Measurements from ENCODE around the gene ATP6V0A1.
"Not testable (repeated sequence)": the region's sequence is repeated elsewhere in the genome, so short reads cannot be mapped to it uniquely, and the experiment has no call there.

Gene ATP6V0A1

DNA sequence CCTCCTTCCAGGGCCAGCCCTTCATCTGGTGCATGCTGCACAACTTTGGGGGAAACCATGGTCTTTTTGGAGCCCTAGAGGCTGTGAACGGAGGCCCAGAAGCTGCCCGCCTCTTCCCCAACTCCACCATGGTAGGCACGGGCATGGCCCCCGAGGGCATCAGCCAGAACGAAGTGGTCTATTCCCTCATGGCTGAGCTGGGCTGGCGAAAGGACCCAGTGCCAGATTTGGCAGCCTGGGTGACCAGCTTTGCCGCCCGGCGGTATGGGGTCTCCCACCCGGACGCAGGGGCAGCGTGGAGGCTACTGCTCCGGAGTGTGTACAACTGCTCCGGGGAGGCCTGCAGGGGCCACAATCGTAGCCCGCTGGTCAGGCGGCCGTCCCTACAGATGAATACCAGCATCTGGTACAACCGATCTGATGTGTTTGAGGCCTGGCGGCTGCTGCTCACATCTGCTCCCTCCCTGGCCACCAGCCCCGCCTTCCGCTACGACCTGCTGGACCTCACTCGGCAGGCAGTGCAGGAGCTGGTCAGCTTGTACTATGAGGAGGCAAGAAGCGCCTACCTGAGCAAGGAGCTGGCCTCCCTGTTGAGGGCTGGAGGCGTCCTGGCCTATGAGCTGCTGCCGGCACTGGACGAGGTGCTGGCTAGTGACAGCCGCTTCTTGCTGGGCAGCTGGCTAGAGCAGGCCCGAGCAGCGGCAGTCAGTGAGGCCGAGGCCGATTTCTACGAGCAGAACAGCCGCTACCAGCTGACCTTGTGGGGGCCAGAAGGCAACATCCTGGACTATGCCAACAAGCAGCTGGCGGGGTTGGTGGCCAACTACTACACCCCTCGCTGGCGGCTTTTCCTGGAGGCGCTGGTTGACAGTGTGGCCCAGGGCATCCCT is 84.8 kb downstream of the ATP6V0A1 start:
- DNase-seq, result no peak

DNA sequence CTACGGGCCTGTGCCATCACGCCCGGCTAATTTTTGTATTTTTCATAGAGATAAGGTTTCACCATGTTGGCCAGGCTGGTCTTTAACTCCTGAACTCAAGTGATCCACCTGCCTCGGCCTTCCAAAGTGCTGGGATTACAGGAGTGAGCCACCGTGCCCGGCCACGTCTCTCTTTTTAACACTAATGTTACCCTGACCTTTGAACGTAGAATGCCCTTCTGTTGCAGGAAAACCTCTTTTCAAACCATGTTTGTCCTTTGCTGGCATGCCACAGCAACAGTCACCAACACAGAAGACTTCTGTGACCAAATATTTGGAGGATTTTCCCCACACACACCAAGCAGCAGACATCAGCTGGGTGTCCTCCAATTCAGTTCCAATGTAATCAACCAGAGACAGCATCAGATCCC is 86.2 kb downstream of the ATP6V0A1 start:
- no peak for DNase-seq

DNA sequence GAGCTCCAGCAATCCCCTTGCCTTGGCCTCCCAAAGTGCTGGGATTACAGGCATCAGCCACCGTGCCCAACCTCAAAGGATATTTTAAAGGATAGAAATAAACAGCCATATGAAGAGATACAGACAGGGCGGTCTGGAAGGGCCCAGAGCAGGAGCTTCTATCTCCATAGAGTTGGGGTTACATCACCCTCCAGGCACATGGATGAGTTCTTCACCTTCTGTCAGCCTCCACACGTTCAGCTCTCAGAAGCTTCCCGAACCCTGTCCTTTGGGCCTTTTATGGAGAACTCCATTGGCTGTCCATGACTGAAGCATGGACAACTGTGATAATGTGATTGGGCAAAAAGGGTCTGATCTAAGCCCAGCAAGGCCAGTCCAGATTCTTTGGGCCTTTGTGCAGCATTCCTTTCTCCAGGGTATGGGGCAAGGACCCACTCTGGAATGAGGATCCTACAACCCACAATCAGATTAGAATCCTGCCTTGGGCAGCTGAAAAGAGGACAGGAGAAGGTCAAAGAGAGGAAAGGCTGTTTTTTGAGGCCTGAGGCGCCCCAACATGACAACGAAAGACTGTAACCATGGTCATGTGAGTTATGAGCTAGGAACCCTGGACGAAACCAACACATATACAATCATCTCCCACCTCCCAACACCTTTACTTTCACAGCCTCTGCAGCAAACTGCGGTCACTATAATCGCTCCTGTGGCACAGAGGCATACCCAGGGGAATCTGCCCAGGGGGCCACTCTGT is 87.3 kb downstream of the ATP6V0A1 start:
- not testable (repeated sequence) for DNase-seq

DNA sequence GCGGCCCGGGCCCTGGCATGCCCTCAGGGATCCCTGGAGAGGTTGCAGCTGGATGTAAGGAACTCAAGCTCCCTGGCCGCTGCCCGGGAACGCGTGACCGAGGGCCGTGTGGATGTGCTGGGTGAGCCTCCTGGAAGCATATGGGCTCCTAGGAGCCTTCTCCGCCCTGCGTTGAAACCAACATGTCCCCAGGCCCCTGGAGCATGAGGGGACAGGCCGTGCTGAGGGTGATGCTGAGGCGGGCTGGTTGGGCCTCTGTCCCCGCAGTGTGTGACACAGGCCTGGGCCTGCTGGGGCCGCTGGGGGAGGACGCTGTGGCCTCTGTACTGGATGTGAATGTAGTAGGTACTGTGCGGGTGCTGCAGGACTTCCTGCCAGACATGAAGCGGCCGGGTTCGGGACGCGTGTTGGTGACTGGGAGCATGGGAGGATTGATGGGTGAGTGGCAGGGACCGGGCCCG is 88.4 kb downstream of the ATP6V0A1 start:
- DNase-seq, result no peak

DNA sequence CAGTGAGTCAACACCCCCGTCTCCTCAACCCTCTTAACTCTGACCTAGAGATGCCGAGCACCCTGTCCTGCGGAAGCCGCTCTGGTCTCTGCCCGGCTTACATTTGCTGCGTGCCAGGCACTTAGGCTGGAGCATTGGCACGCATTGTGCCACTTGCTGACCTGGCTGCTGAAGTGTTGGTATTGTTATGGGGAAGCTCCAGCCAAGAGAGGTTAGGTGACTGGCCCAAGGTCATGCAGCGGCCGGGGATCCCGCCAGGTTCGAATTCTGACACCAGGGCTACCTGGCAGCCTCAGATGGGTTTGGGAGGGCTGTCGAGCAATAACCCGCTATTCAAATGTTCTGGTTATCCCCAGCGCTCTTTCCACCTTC is 89.0 kb downstream of the ATP6V0A1 start:
- no peak for DNase-seq

DNA sequence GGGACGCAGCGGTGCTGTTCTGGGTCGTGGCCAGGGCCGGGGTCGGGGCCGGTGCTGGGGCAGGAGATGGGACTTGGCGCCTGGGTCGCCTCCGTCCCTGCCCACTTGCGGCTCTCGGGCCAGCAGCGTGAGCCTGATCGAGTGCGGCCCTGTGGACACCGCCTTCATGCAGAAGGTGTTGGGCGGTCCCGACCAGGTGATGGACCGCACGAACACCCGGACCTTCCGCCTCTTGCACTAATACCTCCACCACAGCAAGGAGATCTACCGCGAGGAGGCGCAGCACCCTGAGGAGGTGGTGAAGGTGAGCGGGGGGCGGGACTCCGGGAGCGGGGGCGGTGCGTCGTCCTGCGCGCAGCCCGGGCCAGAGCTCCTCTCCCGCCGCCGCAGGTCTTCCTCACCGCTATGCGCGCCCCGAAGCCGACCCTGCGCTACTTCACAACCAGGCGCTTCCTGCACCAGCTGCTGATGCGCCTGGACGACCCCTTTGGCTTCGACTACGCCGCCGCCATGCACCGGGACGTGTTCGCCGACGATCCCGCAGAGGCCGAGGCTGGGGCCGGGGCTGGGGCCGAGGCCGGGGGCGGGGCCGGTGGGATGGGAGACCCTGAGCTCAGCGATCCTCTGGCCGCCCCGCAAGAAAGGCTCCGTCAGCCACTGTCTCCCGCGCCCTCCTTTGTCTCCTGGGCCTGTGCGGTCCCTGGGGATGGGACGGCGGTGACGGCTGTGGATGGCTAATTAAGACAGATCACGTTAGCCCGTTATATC is 89.6 kb downstream of the ATP6V0A1 start:
- no peak for DNase-seq

DNA sequence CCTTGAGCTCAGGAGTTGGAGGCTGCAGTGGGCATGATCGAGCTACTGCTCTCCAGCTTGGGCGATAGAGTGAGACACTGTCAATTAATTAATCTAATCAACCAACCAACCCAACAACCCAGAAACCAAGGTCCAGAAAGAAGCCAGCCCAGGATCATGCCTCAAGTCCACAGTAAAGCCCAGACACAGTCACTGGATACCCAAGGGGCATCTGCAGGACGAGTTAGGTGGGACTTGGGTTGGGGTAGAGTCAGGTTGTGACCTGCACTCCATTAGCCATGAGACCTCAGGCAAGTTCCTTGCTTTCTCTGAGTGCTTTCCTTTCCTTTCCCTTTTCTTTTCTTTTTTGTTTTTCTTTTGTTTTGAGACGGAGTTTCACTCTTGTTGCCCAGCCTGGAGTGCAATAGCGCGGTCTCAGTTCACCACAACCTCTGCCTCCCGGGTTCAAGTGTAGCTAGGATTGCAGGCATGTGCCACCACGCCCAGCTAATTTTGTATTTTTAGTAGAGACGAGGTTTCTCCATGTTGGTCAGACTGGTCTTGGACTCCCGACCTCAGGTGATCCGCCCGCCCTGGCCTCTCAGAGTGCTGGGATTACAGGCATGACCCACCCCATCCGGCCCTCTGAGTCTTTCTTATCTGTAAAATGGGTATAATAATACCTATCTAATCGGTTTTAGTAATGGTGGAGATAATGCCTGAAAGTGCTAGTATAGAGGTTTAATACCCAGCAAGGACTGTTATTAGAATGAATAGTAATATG is 90.5 kb downstream of the ATP6V0A1 start:
- no peak for DNase-seq

DNA sequence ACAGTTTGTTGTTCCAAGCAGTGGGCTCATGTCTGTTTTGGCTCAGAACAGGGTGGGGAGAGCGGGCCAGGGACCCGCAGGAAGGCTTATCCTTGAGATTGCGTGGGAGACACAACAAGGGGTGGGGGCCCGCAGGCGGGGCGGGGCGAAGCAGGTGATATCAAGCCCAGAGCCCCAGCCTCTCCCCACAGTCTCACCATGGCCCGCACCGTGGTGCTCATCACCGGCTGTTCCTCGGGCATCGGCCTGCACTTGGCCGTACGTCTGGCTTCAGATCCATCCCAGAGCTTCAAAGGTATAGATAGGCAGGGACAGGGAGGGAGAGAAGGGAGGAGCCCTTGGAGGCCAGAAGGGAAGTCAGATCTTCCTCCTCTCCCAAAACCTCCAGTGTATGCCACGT is 94.1 kb downstream of the ATP6V0A1 start, which contains the start of gene HSD17B1:
Gene HSD17B1 (plus strand): TSS at position 188 of the 400 bp plus-strand sequence. CDS start 11 bp downstream, at position 199.
- not testable (repeated sequence) for DNase-seq

DNA sequence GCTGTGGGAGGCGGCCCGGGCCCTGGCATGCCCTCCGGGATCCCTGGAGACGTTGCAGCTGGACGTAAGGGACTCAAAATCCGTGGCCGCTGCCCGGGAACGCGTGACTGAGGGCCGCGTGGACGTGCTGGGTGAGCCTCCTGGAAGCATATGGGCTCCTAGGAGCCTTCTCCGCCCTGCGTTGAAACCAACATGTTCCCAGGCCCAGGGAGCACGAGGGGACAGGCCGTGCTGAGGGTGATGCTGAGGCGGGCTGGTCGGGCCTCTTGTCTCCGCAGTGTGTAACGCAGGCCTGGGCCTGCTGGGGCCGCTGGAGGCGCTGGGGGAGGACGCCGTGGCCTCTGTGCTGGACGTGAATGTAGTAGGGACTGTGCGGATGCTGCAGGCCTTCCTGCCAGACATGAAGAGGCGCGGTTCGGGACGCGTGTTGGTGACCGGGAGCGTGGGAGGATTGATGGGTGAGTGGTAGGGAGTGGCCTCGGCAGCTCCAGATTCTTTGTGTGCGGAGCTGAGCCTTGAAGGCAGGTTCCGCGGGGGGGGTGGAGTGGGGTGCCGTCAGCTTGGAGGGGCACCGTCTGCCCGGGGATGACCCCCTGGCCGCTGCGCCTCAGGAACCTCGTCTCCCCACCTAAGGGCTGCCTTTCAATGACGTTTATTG is 94.6 kb downstream of the ATP6V0A1 start:
- DNase-seq, result no peak

DNA sequence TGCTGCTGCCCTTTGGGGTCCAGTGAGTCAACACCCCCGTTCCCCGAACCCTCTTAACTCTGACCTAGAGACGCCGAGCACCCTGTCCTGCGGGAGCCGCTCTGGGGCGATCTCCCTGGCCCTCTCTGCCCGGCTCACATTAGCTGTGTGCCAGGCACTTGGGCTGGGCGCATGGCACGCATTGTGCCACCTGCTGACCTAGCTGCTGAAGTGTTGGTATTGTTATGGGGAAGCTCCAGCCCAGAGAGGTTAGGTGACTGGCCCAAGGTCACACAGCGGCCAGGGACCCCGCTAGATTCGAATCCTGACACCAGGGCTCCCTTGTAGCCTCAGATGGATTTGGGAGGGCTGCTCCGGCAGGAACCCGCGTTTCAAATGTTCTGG is 95.2 kb downstream of the ATP6V0A1 start:
- no peak for DNase-seq

DNA sequence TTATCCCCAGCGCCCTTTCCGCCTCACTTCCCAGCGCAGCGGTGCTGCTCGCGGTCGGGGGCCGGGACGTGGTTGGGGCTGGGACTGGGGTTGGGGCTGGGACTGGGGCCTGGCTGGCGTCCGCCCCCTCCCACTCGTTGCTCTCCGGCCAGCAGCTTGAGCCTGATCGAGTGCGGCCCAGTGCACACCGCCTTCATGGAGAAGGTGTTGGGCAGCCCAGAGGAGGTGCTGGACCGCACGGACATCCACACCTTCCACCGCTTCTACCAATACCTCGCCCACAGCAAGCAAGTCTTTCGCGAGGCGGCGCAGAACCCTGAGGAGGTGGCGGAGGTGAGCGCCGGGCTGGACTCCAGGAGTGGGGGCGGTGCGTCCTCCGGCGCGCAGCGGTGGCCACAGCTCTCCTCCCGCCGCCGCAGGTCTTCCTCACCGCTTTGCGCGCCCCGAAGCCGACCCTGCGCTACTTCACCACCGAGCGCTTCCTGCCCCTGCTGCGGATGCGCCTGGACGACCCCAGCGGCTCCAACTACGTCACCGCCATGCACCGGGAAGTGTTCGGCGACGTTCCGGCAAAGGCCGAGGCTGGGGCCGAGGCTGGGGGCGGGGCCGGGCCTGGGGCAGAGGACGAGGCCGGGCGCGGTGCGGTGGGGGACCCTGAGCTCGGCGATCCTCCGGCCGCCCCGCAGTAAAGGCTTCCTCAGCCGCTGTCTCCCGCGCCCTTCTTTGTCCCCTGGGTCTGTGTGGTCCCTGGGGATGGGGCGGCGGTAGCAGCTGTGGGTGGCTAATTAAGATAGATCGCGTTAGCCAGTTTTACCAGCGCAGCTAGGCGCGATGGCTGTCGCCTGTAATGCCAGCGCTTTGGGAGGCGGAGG is 95.8 kb downstream of the ATP6V0A1 start:
- DNase-seq, result no peak

DNA sequence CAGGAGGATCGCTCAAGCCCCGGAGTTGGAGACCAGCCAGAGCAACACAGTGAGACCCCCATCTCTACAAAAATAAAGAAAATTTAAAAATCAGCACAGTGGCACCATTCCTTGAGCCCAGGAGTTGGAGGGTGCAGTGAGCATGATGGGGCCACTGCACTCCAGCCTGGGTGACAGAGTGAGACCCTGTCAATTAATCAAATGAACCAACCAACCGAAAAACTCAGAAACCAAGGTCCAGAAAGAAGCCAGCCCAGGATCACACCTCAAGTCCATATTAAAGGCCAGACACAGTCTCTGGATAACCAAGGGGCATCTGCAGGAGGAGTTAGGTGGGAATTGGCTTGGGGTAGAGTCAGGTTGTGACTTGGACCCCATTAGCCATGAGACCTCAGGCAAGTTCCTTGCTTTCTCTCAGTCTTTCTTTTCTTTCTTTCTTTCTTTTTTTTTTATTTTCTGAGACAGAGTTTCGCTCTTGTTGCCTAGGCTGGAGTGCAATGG is 96.5 kb downstream of the ATP6V0A1 start:
- no peak for DNase-seq

DNA sequence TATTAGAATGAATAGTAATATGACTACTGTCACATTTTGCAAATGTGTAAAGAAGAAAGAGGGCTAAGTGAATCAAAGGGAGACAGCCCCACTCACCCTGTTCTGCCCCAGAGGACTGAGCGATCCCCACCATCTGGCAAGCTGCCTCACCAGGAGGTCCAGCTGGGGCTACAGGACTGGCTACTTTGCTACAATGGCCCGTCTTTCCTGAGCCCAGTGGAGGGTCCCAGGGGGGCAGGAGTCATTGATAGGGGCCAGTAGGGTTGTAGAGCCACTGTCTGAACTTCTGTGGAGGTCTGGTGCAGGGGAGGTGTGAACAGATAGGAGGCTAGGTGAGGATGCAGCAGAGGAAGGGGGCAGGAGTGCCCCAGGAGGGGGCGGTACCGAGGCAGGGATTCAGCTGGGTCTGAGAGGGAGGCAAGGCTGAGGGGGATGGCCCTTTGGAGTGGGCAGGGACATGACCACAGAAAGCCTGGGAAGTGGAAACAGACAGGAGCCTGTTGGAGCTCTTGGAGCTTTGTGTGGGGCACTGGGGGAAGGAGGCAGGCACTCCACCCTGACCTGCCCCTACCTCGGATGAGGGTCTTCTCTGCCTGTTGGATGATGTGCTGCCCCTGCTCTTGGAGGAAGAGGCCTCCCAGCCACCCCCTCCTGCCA is 97.4 kb downstream of the ATP6V0A1 start:
- DNase-seq, result not testable (repeated sequence)

DNA sequence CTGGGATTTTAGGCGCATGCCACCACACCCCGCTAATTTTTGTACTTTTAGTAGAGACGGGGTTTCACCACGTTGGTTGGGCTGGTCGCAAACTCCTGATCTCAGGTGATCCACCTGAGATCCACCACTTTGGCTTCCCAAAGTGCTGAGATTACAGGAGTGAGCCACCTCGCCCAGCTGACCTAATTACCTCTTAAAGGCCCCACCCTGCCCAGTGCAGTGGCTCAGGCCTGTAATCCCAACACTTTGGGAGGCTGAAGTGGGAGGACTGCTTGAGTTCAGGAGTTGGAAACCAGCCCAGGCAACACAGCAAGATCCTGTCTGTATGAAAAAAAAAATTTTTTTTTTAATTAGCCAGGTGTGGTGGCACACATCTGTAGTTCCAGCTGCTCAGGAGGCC is 100.4 kb downstream of the ATP6V0A1 start:
- no peak for DNase-seq

DNA sequence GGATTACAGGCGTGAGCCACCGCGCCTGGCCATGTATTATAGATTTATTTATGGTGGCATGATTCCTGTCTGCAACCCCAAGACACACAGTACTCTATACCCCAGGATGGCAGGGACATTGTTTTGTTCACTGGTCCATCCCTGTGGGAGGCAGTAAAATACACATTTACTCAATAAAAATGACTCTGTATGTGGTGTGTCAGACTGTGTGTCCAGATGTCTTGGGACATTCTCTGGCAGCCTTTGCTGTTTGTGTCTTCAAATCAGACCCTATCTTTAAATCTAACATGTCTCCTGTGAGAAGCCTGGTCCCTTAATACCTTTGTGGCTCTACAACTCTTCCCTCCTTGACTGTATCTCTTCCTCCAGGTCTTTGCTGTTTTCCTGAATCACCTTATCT is 101.6 kb downstream of the ATP6V0A1 start:
- DNase-seq, result no peak

DNA sequence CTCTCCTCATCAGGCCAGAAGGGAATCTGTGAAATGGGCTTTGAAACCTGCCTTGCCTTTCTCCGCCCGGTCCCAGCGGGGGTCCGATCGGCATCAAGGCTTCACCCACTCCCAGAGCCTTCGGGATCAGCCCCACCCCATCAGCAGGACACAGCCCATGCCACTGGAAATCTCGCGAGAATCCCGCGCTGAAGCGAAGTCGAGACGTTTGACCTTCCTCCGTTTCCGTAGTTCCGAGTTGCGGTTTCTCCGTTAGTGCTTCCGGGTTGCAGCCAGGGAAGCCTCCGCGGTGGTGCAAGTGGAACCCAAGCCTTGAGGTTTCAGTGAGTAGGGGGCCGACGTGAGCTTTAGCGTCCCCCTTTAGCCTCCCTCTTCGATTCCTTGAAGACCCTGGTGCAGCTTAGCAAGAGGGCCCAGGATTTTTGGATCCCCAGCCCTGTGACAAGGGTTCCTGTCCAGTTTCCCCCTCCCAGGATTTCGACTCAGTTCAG is 103.3 kb downstream of the ATP6V0A1 start, which contains the start of gene COASY:
Gene COASY (plus strand): TSS at position 252 of the 491 bp plus-strand sequence. CDS start 475 bp downstream, outside the sequence.
- DNase-seq, result peak; percentile 84

DNA sequence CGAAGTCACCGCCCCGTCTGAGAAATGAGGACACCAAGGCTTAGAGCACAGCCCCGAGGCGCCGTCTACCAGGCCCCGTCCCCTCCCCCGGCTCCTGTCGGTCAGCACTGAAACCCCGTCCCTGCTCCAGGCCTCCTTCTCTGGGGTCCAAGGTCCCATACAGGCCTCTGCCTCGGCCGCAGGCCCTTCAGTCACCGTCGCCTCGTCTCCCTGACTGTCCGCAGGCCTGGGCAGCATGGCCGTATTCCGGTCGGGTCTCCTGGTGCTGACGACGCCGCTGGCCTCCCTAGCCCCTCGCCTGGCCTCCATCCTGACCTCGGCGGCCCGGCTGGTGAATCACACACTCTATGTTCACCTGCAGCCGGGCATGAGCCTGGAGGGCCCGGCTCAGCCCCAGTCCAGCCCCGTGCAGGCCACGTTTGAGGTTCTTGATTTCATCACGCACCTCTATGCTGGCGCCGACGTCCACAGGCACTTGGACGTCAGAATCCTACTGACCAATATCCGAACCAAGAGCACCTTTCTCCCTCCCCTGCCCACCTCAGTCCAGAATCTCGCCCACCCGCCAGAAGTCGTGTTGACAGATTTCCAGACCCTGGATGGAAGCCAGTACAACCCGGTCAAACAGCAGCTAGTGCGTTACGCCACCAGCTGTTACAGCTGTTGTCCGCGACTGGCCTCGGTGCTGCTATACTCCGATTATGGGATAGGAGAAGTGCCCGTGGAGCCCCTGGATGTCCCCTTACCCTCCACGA is 103.9 kb downstream of the ATP6V0A1 start:
- DNase-seq, result no peak

DNA sequence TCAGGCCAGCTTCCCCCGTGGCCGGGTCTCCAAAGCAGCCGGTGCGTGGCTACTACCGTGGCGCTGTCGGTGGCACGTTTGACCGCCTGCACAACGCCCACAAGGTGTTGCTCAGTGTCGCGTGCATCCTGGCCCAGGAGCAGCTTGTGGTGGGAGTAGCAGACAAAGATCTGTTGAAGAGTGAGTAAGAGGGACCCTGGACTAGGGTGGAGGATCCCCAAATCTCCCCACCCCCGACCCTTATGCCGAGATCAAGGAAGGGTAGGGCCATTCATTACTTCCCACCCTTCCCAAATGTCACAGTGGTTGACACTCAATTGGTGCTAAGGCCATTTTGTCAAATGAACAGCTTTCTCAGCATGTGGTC is 104.4 kb downstream of the ATP6V0A1 start:
- no peak for DNase-seq

DNA sequence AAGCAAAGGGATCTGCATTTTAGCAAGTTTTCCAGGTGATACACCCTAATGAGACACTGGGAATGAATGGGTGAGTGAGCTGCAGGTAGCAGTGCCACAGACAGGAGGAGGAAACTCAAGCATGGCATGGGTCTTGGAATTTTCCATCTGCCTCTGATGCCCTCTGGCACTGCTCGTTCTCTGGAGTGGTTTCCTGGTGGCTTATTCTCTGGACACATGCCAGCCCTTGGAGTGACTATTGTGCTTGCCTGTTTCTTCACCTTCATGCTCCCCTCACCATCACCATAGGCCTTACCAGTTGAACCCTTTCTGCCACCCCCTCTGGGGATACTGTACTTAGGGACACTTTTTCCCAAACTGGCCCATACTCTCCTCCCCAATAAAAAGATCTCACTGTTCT is 104.9 kb downstream of the ATP6V0A1 start:
- DNase-seq, result no peak

All from NCI-H1417 treated with DMSO at 0.1 percent for 48 hours (cell line).